OCI-LY7 (cell line): Measurements from ENCODE around the gene PIM3. TPM values are rescaled to one million over a fixed set of nuclear protein-coding genes. Genes with fewer than 3 reads are reported as not detected.

Experiments
- BruUV-seq: library from RNA; stranded (reverse); fragments of 400-500 nt; replicated peaks from 2 replicates; lab custom pipeline; 2021; lab: Mats Ljungman, UMichigan
- CTCF ChIA-PET: fragments of 300-600 bp; sonication (Branson Sonifier 250); formaldehyde crosslinking; loops from one replicate; lab custom pipeline; 2022; ENCODE audit warnings: antibody characterized with exemption; ENCODE audit not compliant: unreplicated experiment; lab: Charles Lee
- POLR2A ChIA-PET: fragments of 300-600 bp; sonication (Branson Sonifier 250); formaldehyde crosslinking; loops from one replicate; lab custom pipeline; 2022; ENCODE audit warnings: antibody characterized with exemption; lab: Charles Lee
- DNase-seq: peaks from one replicate; pipeline ENCODE4 v3.0.0-alpha.2; 2015; ENCODE audit warnings: low spot score
- H2AFZ ChIP-seq: fragments of 200-600 bp; sonication (generic), shearing (Covaris generic); 2 replicates; pipeline ENCODE4 v1.6.1; 2014; ENCODE audit warnings: mild to moderate bottlenecking, antibody characterized with exemption, low read length, moderate library complexity
- H3K27ac ChIP-seq: fragments of 200-600 bp; sonication (generic); 2 replicates; pipeline ENCODE4 v1.5.1; 2014; ENCODE audit warnings: mixed run types, low read depth, mild to moderate bottlenecking, moderate library complexity, low read length, inconsistent platforms; ENCODE audit not compliant: poor library complexity, severe bottlenecking
- H3K36me3 ChIP-seq: fragments of 200-600 bp; sonication (generic); 2 replicates; pipeline ENCODE4 v1.6.1; 2014; ENCODE audit warnings: mild to moderate bottlenecking, antibody characterized with exemption, low read length, moderate library complexity, mixed read lengths; ENCODE audit not compliant: insufficient read depth
- H3K4me1 ChIP-seq: fragments of 200-600 bp; sonication (generic); 2 replicates; pipeline ENCODE4 v1.5.1; 2014; ENCODE audit warnings: mild to moderate bottlenecking, low read length; ENCODE audit not compliant: insufficient read depth, poor library complexity, severe bottlenecking
- H3K4me2 ChIP-seq: fragments of 200-600 bp; sonication (generic); 2 replicates; pipeline ENCODE4 v1.6.1; 2014; ENCODE audit warnings: mild to moderate bottlenecking, low read length
- H3K4me3 ChIP-seq: fragments of 200-600 bp; sonication (generic); 2 replicates; pipeline ENCODE4 v1.5.1; 2014; ENCODE audit warnings: mild to moderate bottlenecking, low read depth, low read length; ENCODE audit not compliant: poor library complexity, severe bottlenecking
- H3K79me2 ChIP-seq: fragments of 200-600 bp; sonication (generic); 2 replicates; pipeline ENCODE4 v1.6.1; 2016; ENCODE audit warnings: low read depth, mild to moderate bottlenecking, low read length, moderate library complexity, mixed read lengths; ENCODE audit not compliant: insufficient read depth
- H3K9me2 ChIP-seq: fragments of 200-600 bp; sonication (generic); 2 replicates; pipeline ENCODE4 v1.6.1; 2016; ENCODE audit warnings: mild to moderate bottlenecking, low read length, mixed read lengths; ENCODE audit not compliant: insufficient read depth
- H3K9me3 ChIP-seq: fragments of 200-600 bp; sonication (generic); 2 replicates; pipeline ENCODE4 v1.6.1; 2014; ENCODE audit warnings: mild to moderate bottlenecking, mixed run types, low read length, mixed read lengths
- H4K20me1 ChIP-seq: fragments of 200-600 bp; sonication (generic); 2 replicates; pipeline ENCODE4 v1.6.1; 2014; ENCODE audit warnings: mild to moderate bottlenecking, antibody characterized with exemption, low read length, moderate library complexity, mixed read lengths; ENCODE audit not compliant: insufficient read depth
- EZH2phosphoT487 ChIP-seq: fragments of 200-600 bp; sonication (generic); IDR thresholded peaks from 2 replicates; pipeline ENCODE4 v1.6.1; 2018; ENCODE audit warnings: low read depth, borderline replicate concordance, mild to moderate bottlenecking, mixed run types, antibody characterized with exemption, low read length, moderate library complexity, mixed read lengths
- intact Hi-C: fragments of 100-400 bp; cut with micrococcal nuclease; formaldehyde crosslinking; loops from one replicate; pipeline ENCODE4 v1.10.0; 2022; ENCODE audit not compliant: unreplicated experiment
- total RNA-seq, 2 experiments: library from RNA; depleted of rRNA in 1 of 2; stranded (reverse); fragments of >200 nt in 1 of 2; shearing (Covaris generic) in 1 of 2; gene quantifications; 2 replicates each; pipeline ENCODE4 v1.2.3, GENCODE V29; 2014 to 2022
- TF ChIP-seq, protein P1 (sequence below): fragments of 200-600 bp; sonication (generic); conservative IDR thresholded peaks from 2 replicates; pipeline ENCODE4 v1.5.1; 2014; ENCODE audit warnings: mild to moderate bottlenecking, antibody characterized with exemption, low read length, moderate library complexity, mixed read lengths

The PIM3 gene
- total RNA-seq, 2 experiments from 2014 or later, result 60.5 to 81.7 TPM

DNA sequence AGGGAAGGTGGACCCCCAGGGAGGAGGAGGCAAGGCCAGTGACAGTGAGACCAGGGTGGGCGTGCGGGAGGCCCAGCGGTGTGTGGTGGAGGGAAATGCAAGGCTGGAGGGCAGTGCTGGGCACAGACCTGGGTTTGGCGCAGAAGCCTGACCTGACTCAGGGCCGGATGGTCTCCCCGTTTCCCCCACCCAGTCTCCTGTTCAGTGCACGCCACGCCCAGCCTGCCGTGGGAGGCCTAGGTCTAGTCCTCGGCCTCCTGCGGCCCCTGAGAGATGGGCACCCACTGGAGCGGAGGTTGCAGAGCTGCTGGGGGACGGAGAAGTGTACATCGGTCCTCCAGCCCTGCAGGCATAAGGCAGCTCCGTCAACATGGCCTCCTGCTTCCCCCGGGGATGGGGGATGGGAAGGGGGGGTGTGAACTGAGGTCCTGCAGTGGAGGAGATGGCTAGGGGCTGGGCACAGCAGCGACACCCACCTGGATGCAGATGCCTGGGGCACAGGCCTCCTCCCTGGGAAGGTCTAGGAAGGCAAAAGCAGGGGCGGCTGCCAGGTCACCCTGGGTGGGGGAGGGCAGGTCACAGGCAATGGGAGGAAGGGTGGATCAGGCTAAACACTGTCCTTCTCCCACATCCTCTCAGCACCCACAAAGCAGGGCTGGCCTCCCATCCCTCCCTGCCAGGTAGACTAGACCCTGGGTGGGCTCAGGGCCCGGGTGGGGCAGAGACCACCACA, 36.1 kb downstream of the PIM3 start:
- intact Hi-C loops, result no loop called here
- POLR2A ChIA-PET, result interaction anchor here (0.7 kb wide), 1 partner anchor 608 kb away, joined by 4 read pairs; no protein-coding TSS in a partner anchor
- CTCF ChIA-PET, result interaction anchor here (0.6 kb wide), 1 partner anchor 71 kb away, joined by 3 read pairs; no protein-coding TSS in a partner anchor
- Histone ChIP-seq H3K4me2 (no peak overlapping the region), H2AFZ (no peak overlapping the region), H3K36me3 (no peaks in the 10 kb centered on the region), H3K4me1 (peaks cover 10% of the 10 kb centered on the region), H3K79me2 (no peaks in the 10 kb centered on the region), H3K9me2 (no peaks in the 10 kb centered on the region), H3K27ac (no peak overlapping the region), H4K20me1 (no peaks in the 10 kb centered on the region), H3K4me3 (no peak overlapping the region), H3K9me3 (no peaks in the 10 kb centered on the region; the same call in 1 of the 2 replicates)
- TF ChIP-seq, protein P1, sequence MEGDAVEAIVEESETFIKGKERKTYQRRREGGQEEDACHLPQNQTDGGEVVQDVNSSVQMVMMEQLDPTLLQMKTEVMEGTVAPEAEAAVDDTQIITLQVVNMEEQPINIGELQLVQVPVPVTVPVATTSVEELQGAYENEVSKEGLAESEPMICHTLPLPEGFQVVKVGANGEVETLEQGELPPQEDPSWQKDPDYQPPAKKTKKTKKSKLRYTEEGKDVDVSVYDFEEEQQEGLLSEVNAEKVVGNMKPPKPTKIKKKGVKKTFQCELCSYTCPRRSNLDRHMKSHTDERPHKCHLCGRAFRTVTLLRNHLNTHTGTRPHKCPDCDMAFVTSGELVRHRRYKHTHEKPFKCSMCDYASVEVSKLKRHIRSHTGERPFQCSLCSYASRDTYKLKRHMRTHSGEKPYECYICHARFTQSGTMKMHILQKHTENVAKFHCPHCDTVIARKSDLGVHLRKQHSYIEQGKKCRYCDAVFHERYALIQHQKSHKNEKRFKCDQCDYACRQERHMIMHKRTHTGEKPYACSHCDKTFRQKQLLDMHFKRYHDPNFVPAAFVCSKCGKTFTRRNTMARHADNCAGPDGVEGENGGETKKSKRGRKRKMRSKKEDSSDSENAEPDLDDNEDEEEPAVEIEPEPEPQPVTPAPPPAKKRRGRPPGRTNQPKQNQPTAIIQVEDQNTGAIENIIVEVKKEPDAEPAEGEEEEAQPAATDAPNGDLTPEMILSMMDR, result no peak
- no peak for TF ChIP-seq EZH2phosphoT487
- DNase-seq, result no peak
- no TSS peak for BruUV-seq

DNA sequence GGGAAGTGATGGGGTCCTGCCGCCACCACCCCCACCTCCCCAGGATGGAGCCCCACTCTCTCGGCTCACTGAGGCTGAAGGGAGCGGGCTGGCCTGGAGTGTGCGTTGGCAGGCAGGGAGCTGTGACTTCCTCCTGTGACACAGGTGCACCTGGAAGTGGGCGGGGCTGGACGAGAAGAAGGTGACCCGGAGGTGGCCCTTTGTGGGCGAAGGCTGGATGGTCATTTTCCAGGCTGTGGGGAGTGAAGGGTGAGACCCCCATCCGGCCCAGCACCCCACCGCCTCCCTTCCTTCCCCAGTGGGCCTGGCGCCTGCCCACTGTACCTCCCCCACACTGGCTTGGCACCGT, 36.7 kb downstream of the PIM3 start:
- CTCF ChIA-PET, result no interaction called here

More for the DNA sequence above, 36.7 kb downstream of the PIM3 start:
- no peaks in the 10 kb centered on the region for H3K9me2 ChIP-seq
- no peaks in the 10 kb centered on the region for H3K79me2 ChIP-seq
- DNase-seq, result no peak
- no peak overlapping the region for H3K27ac ChIP-seq
- H3K9me3 ChIP-seq, result no peaks in the 10 kb centered on the region
- TF ChIP-seq EZH2phosphoT487, result no peak
- TF ChIP-seq, protein P1, result no peak
- no peak overlapping the region for H2AFZ ChIP-seq
- no TSS peak for BruUV-seq
- no peaks in the 10 kb centered on the region for H3K36me3 ChIP-seq
- H3K4me3 ChIP-seq, result no peak overlapping the region
- intact Hi-C loops, result no loop called here
- H4K20me1 ChIP-seq, result no peaks in the 10 kb centered on the region
- no peak overlapping the region for H3K4me2 ChIP-seq
- H3K4me1 ChIP-seq, result peaks cover 10% of the 10 kb centered on the region
- POLR2A ChIA-PET, result no interaction called here
